ENCODE data around the gene FAM200A.
A peak's percentile ranks its signal among the peaks of the same experiment; 100 is the strongest.
"Not testable (repeated sequence)": the region's sequence is repeated elsewhere in the genome, so short reads cannot be mapped to it uniquely, and the experiment has no call there.

The FAM200A gene

DNA sequence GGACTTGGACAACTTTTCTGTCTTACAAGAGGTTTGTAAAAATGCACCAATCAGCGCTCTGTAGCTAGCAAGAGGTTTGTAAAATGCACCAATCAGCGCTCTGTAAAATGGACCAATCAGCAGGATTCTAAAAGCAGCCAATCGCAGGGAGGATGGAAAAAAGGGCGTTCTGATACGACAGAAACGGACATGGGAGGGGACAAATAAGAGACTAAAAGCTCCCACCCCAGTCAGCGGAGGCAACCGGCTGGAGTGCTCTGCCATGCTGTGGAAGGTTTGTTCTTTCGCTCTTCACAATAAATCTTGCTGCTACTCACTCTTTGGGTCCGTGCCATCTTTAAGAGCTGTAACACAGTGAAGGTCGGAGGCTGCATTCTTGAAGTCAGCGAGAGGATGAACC is 50.7 kb downstream of the FAM200A start:
- H3K27me3 Mint-ChIP-seq, CTCF ChIA-PET, DNase-seq, H3K9me3 Mint-ChIP-seq: not testable (repeated sequence)
- peak overlapping the region; percentile 96 for H3K4me3 Mint-ChIP-seq
- peaks cover 32% of the 10 kb centered on the region for H3K4me1 Mint-ChIP-seq
- peaks cover 31% of the 10 kb centered on the region for H3K36me3 Mint-ChIP-seq
- peak overlapping the region; percentile 100 for H3K27ac Mint-ChIP-seq

DNA sequence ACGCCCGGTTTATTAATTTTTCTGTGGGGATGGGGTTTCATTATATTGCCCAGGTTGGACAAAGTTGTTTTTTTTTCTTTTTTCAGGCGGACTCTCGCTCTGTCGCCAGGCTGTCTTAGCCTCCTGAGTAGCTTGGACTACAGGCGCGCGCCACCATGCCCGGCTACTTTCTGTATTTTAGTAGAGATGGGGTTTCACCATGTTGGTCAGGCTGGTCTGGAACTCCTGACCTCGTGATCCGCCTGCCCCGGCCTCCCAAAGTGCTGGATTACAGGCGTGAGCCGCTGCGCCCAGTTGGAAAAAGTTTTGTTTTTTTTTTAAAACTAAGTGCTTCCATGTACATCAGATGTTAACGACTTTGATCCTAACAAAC is 51.3 kb downstream of the FAM200A start:
- peaks cover 35% of the 10 kb centered on the region for H3K36me3 Mint-ChIP-seq
- peak overlapping the region; percentile 100 for H3K27ac Mint-ChIP-seq
- H3K9me3 Mint-ChIP-seq, result peaks cover 2% of the 10 kb centered on the region
- CTCF ChIA-PET, result interaction anchor here (0.7 kb wide), 1 partner anchor 338 kb away, joined by 3 read pairs; no protein-coding TSS in a partner anchor
- H3K4me3 Mint-ChIP-seq, result peak overlapping the region; percentile 96
- peaks cover 4% of the 10 kb centered on the region for H3K27me3 Mint-ChIP-seq
- no peak for DNase-seq
- peaks cover 26% of the 10 kb centered on the region for H3K4me1 Mint-ChIP-seq

DNA sequence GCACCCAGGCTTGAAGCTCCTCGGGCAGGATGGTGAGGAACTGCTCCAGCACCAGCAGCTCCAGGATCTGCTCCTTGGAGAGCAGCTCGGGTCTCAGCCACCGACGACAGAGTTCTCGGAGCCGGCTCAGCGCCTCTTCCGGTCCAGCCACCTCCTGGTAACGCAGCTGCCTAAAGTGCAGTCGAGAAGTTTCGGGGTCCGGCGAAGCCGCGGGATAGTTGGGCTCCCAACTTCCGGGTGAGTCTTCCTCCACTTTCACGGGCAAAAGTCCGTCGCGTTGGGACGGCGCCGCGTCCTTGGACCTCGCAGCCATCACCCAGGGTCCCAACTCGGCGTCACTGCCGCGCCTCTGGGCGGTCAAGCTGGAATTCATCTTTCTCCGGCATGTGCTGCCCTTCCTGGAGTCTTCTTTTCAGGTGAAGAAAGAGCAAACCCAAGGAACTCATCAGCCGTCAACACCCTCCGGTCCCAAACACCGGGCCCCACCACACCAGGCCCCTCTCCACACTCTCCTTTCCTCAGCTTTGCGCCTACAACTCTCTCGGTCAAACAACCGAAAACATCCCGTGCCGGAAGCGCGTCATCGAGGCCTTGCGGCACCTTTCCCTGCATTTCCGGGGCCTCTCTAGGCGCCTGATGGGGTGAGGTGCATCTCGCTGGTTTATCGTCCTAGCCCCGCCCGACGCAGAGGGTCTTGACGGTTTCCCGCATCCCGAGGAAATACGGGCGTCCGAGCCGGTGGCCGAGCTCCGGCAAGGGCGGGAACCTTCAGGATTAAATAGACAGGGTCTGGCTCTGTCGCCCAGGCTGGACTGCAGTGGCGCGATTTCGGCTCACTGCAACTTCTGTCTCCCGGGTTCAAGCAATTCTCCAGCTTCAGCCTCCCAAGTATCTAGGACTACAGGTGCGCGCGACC is 51.9 kb downstream of the FAM200A start, which contains the start of gene ZNF394:
TSS of gene ZNF394 (minus strand) at position 561 of the 916 bp plus-strand sequence. CDS start at position 373, 188 bp downstream.
- Mint-ChIP-seq H3K4me3 (peak within 1 kb of the TSS; percentile 96), H3K27ac (peak within 1 kb of the TSS; percentile 100), H3K27me3 (peaks cover 4% of the 10 kb centered on the region), H3K36me3 (peaks cover 41% of the 10 kb centered on the region), H3K4me1 (peaks cover 22% of the 10 kb centered on the region), H3K9me3 (peaks cover 2% of the 10 kb centered on the region)
- CTCF ChIA-PET, result interaction anchor here (0.7 kb wide), 1 partner anchor 338 kb away, joined by 3 read pairs; no protein-coding TSS in a partner anchor
- peak; percentile 95 for DNase-seq

DNA sequence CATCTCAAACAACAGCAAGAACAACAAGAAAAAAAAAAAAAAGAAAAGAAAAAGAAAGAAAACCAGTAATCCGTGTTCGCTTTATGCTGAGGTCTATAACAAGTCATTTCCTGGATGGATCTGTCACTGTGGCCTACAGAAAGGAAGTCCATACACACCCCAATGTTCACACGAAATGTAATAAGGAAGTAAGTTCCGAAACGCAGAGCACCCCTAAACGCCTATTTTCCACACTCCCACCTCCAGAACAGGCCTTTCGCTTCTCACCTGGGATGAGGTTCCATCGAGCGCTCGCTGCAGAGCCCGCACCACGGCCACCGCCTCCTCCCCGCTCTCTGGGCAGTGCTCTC is 52.6 kb downstream of the FAM200A start:
- no peak for DNase-seq
- peaks cover 4% of the 10 kb centered on the region for H3K27me3 Mint-ChIP-seq
- H3K27ac Mint-ChIP-seq, result peak overlapping the region; percentile 100
- CTCF ChIA-PET, result no interaction called here
- H3K4me3 Mint-ChIP-seq, result peak overlapping the region; percentile 96
- peaks cover 47% of the 10 kb centered on the region for H3K36me3 Mint-ChIP-seq
- peaks cover 4% of the 10 kb centered on the region for H3K9me3 Mint-ChIP-seq
- H3K4me1 Mint-ChIP-seq, result peaks cover 22% of the 10 kb centered on the region

DNA sequence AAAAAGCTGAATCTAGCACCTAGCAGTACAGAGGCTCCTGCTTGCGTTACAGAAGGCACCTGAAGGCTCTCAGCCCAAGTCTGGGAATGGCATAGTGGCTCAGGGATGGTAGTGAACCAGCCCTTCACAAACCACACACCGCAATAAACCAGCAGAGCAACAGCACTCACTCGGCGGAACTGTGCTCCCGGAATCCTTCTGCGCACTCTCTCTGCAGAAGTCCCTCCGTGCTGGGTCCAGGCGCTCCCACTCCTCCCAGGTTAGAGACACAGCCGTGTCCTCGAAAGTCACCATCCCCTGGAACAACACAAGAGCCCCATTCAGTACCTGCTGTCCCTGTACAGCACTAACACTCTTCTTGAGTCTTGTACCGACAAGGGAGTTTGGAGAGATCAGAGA is 53.4 kb downstream of the FAM200A start:
- peaks cover 4% of the 10 kb centered on the region for H3K27me3 Mint-ChIP-seq
- peaks cover 22% of the 10 kb centered on the region for H3K4me1 Mint-ChIP-seq
- H3K36me3 Mint-ChIP-seq, result peaks cover 55% of the 10 kb centered on the region
- CTCF ChIA-PET, result no interaction called here
- DNase-seq, result no peak
- peak overlapping the region; percentile 96 for H3K4me3 Mint-ChIP-seq
- peak overlapping the region; percentile 100 for H3K27ac Mint-ChIP-seq
- peaks cover 12% of the 10 kb centered on the region for H3K9me3 Mint-ChIP-seq

DNA sequence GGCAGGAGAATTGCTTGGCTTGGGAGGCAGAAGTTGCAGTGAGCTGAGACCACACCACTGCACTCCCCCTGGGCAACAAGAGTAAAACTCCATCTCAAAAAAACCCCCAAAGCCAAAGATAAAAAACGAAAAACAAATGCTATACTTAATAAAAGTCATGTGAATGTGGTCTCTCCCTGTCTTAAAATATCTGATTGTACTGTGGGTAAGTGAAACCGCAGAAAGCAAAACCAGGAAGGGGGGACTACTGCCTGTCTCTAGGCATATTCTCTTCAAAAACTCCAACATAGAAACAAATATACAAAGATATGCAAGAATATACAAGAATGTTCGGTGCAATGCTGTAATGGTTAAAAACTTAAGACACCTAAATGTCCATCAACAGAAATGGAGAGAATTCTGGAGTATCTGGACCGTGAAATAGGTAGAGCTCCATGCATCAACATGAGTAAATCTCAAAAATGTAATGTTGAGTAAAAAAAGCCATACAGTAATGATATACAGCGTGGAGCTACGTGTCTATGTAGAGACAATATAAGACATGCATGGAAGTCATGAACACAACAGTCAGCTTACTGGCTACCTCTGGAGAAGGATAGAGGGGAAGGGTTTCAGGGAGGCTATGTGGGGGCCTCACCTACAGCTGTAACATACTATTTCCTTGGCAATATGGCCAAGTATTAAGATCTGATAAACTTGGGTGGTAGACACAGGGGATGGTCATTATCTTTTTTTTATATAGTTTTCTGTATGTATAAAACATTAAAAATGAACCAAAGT is 54.0 kb downstream of the FAM200A start:
- H3K9me3 Mint-ChIP-seq, result peaks cover 16% of the 10 kb centered on the region
- peaks cover 60% of the 10 kb centered on the region for H3K36me3 Mint-ChIP-seq
- peak overlapping the region; percentile 96 for H3K4me3 Mint-ChIP-seq
- DNase-seq, result no peak
- peak overlapping the region; percentile 100 for H3K27ac Mint-ChIP-seq
- H3K27me3 Mint-ChIP-seq, result peaks cover 4% of the 10 kb centered on the region
- H3K4me1 Mint-ChIP-seq, result peaks cover 18% of the 10 kb centered on the region
- CTCF ChIA-PET, result no interaction called here

All from activated naive CD4-positive, alpha-beta T cell treated with anti-CD3 and anti-CD28 coated beads, Interleukin-2, amount 10 ng/mL, durations not matched to agents 7 days and 5 days (primary cell).